Ishikawa (cell line): ENCODE data around the gene RAP2A.

Experiments
- CREB1 ChIP-seq: IDR thresholded peaks from 2 replicates; pipeline ENCODE4 v1.6.1; 2012; ENCODE audit warnings: low read depth
- EP300 ChIP-seq: IDR thresholded peaks from 2 replicates; pipeline ENCODE4 v1.6.1; 2012; ENCODE audit warnings: borderline replicate concordance
- FOXM1 ChIP-seq: IDR thresholded peaks from 2 replicates; pipeline ENCODE4 v1.6.1; 2012; ENCODE audit warnings: low read depth, borderline replicate concordance
- NFIC ChIP-seq: IDR thresholded peaks from 2 replicates; pipeline ENCODE4 v1.6.1; 2012
- RAD21 ChIP-seq: IDR thresholded peaks from 2 replicates; pipeline ENCODE4 v1.6.1; 2012; ENCODE audit warnings: low read depth
- TAF1 ChIP-seq: IDR thresholded peaks from 2 replicates; pipeline ENCODE4 v1.6.1; 2012; ENCODE audit warnings: low read depth, mild to moderate bottlenecking
- YY1 ChIP-seq: IDR thresholded peaks from 2 replicates; pipeline ENCODE4 v1.6.1; 2012; ENCODE audit warnings: low read depth
- ZBTB7A ChIP-seq: IDR thresholded peaks from 2 replicates; pipeline ENCODE4 v1.6.1; 2012; ENCODE audit warnings: low read depth
- TF ChIP-seq, protein P1 (sequence below): IDR thresholded peaks from 2 replicates; pipeline ENCODE4 v1.6.1; 2012
- TF ChIP-seq, protein P2 (sequence below): IDR thresholded peaks from 2 replicates; pipeline ENCODE4 v1.6.1; 2012
- TF ChIP-seq, protein P3 (sequence below): IDR thresholded peaks from 2 replicates; pipeline ENCODE4 v1.6.1; 2012; ENCODE audit warnings: low read depth, mild to moderate bottlenecking

DNA sequence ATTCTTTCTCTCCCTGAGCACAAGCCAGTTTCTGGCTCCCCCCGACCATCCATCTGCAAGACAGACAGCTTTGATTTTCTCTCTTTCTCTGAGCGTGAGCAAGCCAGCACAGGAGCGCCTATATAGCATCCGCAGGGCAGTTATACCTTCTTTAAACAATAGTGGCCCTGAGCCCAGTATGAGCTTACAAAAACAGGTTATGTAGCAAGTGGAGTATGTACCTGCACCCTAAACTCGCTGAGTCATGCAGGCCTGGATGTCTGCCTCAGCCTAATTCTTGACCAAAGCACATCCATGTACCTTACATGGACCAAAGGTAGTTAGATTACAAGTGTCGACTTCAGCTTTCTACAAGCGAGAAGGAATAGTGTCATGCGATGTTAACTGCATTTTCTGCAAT, 61.7 kb downstream of the RAP2A start:
- TF ChIP-seq, protein P1, sequence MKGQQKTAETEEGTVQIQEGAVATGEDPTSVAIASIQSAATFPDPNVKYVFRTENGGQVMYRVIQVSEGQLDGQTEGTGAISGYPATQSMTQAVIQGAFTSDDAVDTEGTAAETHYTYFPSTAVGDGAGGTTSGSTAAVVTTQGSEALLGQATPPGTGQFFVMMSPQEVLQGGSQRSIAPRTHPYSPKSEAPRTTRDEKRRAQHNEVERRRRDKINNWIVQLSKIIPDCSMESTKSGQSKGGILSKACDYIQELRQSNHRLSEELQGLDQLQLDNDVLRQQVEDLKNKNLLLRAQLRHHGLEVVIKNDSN, result no peak
- TF ChIP-seq, protein P2, sequence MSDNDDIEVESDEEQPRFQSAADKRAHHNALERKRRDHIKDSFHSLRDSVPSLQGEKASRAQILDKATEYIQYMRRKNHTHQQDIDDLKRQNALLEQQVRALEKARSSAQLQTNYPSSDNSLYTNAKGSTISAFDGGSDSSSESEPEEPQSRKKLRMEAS, result no peak
- TF ChIP-seq RAD21 (no peak), EP300 (no peak), TAF1 (no peak), FOXM1 (no peak), NFIC (peak; percentile 25; the same call in 1 of the 2 replicates), YY1 (no peak), ZBTB7A (no peak), CREB1 (no peak)
- TF ChIP-seq, protein P3, sequence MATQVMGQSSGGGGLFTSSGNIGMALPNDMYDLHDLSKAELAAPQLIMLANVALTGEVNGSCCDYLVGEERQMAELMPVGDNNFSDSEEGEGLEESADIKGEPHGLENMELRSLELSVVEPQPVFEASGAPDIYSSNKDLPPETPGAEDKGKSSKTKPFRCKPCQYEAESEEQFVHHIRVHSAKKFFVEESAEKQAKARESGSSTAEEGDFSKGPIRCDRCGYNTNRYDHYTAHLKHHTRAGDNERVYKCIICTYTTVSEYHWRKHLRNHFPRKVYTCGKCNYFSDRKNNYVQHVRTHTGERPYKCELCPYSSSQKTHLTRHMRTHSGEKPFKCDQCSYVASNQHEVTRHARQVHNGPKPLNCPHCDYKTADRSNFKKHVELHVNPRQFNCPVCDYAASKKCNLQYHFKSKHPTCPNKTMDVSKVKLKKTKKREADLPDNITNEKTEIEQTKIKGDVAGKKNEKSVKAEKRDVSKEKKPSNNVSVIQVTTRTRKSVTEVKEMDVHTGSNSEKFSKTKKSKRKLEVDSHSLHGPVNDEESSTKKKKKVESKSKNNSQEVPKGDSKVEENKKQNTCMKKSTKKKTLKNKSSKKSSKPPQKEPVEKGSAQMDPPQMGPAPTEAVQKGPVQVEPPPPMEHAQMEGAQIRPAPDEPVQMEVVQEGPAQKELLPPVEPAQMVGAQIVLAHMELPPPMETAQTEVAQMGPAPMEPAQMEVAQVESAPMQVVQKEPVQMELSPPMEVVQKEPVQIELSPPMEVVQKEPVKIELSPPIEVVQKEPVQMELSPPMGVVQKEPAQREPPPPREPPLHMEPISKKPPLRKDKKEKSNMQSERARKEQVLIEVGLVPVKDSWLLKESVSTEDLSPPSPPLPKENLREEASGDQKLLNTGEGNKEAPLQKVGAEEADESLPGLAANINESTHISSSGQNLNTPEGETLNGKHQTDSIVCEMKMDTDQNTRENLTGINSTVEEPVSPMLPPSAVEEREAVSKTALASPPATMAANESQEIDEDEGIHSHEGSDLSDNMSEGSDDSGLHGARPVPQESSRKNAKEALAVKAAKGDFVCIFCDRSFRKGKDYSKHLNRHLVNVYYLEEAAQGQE, result no peak
